ENCODE results near the gene ACAP2. TPM values are rescaled to one million over a fixed set of nuclear protein-coding genes. Genes with fewer than 3 reads are reported as not detected.
"Not testable (repeated sequence)": the region's sequence is repeated elsewhere in the genome, so short reads cannot be mapped to it uniquely, and the experiment has no call there.

ACAP2 gene
- total RNA-seq = 41.8 and 47.4 TPM in 2 replicates
- polyA plus RNA-seq = 27.0 and 39.2 TPM in 2 replicates

GRCh38 chr3:195442573-195443390 is at the start of gene ACAP2:
Gene ACAP2, minus strand, starts transcription at chr3:195443020. Its CDS starts 173 bp downstream, at chr3:195442847.
- Histone ChIP-seq H4K20me1 (ENCODE audit: insufficient read depth, poor library complexity, severe bottlenecking) (peaks cover 24% of the 10 kb centered on the region), H3K9me3 (ENCODE audit: low read depth) (no peaks in the 10 kb centered on the region), H3K4me3 (peak within 1 kb of the TSS; percentile 78), H3K27me3 (no peaks in the 10 kb centered on the region), H3K27ac (peak within 1 kb of the TSS; percentile 92), H3K79me2 (peaks cover 44% of the 10 kb centered on the region), H3K4me2 (peak within 1 kb of the TSS; percentile 86), H3K4me1 (ENCODE audit: insufficient read depth) (peaks cover 12% of the 10 kb centered on the region), H3K9me2 (replicated peaks; ENCODE audit: insufficient read depth) (no peaks in the 10 kb centered on the region), H2AFZ (peak within 1 kb of the TSS; percentile 77), H3K36me3 (replicated peaks; ENCODE audit: insufficient read depth, low read depth) (no peaks in the 10 kb centered on the region)
- TF ChIP-seq EZH2phosphoT487 (IDR thresholded peaks at IDR 0.05; ENCODE audit: low read depth, severe bottlenecking, unreplicated experiment) (no peak), EZH2 (IDR thresholded peaks at IDR 0.05; ENCODE audit: borderline replicate concordance) (no peak), CTCF (IDR thresholded peaks at IDR 0.05; ENCODE audit: poor library complexity) (no peak)
- WGBS (ENCODE audit: low lambda C conversion rate, missing lambda C conversion rate) = 2% methylated on average over 67 of the region's 106 CpGs
- peak; percentile 100 for DNase-seq (ENCODE audit: low spot score)

GRCh38 chr3:195475614-195476013 is 32.8 kb upstream of the ACAP2 start:
- Histone ChIP-seq H3K4me3 (no peak overlapping the region), H4K20me1 (ENCODE audit: insufficient read depth, poor library complexity, severe bottlenecking) (no peaks in the 10 kb centered on the region), H3K27me3 (no peaks in the 10 kb centered on the region), H2AFZ (no peak overlapping the region), H3K4me1 (ENCODE audit: insufficient read depth) (no peaks in the 10 kb centered on the region), H3K9me3 (ENCODE audit: low read depth) (no peaks in the 10 kb centered on the region), H3K79me2 (no peaks in the 10 kb centered on the region), H3K36me3 (replicated peaks; ENCODE audit: insufficient read depth, low read depth) (no peaks in the 10 kb centered on the region), H3K9me2 (replicated peaks; ENCODE audit: insufficient read depth) (no peaks in the 10 kb centered on the region), H3K4me2 (no peak overlapping the region), H3K27ac (no peak overlapping the region)
- TF ChIP-seq EZH2phosphoT487 (IDR thresholded peaks at IDR 0.05; ENCODE audit: low read depth, severe bottlenecking, unreplicated experiment) (no peak), CTCF (IDR thresholded peaks at IDR 0.05; ENCODE audit: poor library complexity) (no peak), EZH2 (IDR thresholded peaks at IDR 0.05; ENCODE audit: borderline replicate concordance) (no peak)
- no peak for DNase-seq (ENCODE audit: low spot score)
- 90% methylated on average over 3 of the region's 3 CpGs for WGBS (ENCODE audit: low lambda C conversion rate, missing lambda C conversion rate)

GRCh38 chr3:195475116-195475515 is 32.3 kb upstream of the ACAP2 start:
- not testable (repeated sequence) for H2AFZ ChIP-seq; H3K4me3 ChIP-seq; H3K79me2 ChIP-seq; H3K27ac ChIP-seq; H3K9me3 ChIP-seq (ENCODE audit: low read depth); H4K20me1 ChIP-seq (ENCODE audit: insufficient read depth, poor library complexity, severe bottlenecking); H3K27me3 ChIP-seq; H3K9me2 ChIP-seq (replicated peaks; ENCODE audit: insufficient read depth); H3K36me3 ChIP-seq (replicated peaks; ENCODE audit: insufficient read depth, low read depth); H3K4me1 ChIP-seq (ENCODE audit: insufficient read depth); DNase-seq (ENCODE audit: low spot score); H3K4me2 ChIP-seq
- WGBS (ENCODE audit: low lambda C conversion rate, missing lambda C conversion rate) = 87% methylated on average over 8 of the region's 8 CpGs

GRCh38 chr3:195468841-195469240 is 26.0 kb upstream of the ACAP2 start:
- H3K9me2 ChIP-seq (replicated peaks; ENCODE audit: insufficient read depth) = no peaks in the 10 kb centered on the region
- no peak overlapping the region for H3K27ac ChIP-seq
- no peaks in the 10 kb centered on the region for H3K79me2 ChIP-seq
- H3K27me3 ChIP-seq = no peaks in the 10 kb centered on the region
- no peaks in the 10 kb centered on the region for H3K4me1 ChIP-seq (ENCODE audit: insufficient read depth)
- no peak overlapping the region for H3K4me2 ChIP-seq
- no peaks in the 10 kb centered on the region for H3K36me3 ChIP-seq (replicated peaks; ENCODE audit: insufficient read depth, low read depth)
- no peak overlapping the region for H2AFZ ChIP-seq
- no peak for DNase-seq (ENCODE audit: low spot score)
- TF ChIP-seq EZH2 (IDR thresholded peaks at IDR 0.05; ENCODE audit: borderline replicate concordance) (no peak), CTCF (IDR thresholded peaks at IDR 0.05; ENCODE audit: poor library complexity) (no peak), EZH2phosphoT487 (IDR thresholded peaks at IDR 0.05; ENCODE audit: low read depth, severe bottlenecking, unreplicated experiment) (no peak)
- H4K20me1 ChIP-seq (ENCODE audit: insufficient read depth, poor library complexity, severe bottlenecking) = no peaks in the 10 kb centered on the region
- WGBS (ENCODE audit: low lambda C conversion rate, missing lambda C conversion rate) = 97% methylated on average over 4 of the region's 4 CpGs
- no peaks in the 10 kb centered on the region for H3K9me3 ChIP-seq (ENCODE audit: low read depth)
- H3K4me3 ChIP-seq = no peak overlapping the region

Data from hepatocyte (in vitro differentiated cells).